Activated CD4-positive, alpha-beta T cell treated with anti-CD3 and anti-CD28 coated beads, Interleukin-2, amount 50 U/mL, for 16 hours (primary cell): ENCODE results near the gene SLAMF1.
A peak's percentile ranks its signal among the peaks of the same experiment; 100 is the strongest.
"Not testable (repeated sequence)": the region's sequence is repeated elsewhere in the genome, so short reads cannot be mapped to it uniquely, and the experiment has no call there.

ENCODE experiments used
- DNase-seq: peaks from one replicate; pipeline ENCODE4 v3.0.0-alpha.2; 2020

The SLAMF1 gene

DNA sequence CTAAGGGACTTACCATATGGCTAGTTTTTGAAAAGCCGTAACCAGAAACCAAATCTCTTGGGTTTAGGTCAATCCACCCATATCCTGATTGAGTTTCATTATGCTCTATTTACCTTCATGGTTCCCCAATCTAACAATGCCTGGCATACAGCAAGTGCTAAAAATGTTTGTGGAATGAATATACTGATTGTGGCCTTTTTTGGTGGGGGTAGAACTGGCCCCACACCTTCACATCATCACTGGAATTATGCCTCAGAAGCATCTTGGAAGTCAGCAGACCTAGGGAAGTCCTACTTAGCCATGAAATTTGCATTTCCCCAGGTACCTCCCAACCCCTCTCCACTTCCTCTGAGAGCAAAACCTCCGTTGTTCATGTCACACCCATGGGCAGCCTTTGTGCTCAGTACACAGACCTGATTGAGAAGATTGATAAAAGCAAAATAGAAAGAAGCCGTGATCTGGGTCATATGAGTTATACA is 17.8 kb upstream of the SLAMF1 start:
- peak; percentile 73 for DNase-seq

DNA sequence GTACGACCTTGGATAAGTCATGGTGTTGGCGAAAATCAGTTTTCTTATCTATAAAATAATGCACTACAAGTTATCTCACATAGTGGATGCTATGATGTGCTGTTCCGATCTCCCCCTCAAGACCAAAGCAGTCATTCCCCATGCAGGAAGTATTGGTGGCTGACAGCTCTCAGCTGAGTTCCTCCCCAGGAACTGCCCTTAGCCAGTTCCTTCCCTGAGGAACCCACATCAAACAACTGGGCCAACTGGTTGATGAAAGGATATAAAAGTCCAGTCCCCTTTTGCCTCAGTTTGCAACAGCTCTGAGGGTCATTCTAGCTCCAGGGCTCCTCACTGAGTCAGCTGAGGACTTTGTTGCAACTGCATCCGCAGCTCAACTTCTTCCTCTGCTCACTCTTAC is 16.1 kb upstream of the SLAMF1 start:
- DNase-seq, result no peak

DNA sequence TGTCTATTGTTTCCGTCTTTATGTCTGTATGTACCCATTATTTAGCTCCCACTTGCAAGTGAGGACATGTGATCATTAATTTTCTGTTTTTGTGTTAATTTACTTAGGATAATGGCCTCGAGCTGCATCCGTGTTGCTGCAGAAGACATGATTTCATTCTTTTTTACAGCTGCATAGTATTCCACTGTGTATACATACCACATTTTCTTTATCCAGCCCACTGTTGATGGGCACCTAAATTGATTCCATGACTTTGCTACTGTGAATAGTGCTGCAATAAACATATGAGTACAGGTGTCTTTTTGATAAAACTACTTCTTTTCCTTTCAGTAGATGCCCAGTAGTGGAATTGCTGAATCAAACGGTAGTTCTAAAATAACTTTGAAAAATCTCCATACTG is 12.7 kb upstream of the SLAMF1 start:
- no peak for DNase-seq

DNA sequence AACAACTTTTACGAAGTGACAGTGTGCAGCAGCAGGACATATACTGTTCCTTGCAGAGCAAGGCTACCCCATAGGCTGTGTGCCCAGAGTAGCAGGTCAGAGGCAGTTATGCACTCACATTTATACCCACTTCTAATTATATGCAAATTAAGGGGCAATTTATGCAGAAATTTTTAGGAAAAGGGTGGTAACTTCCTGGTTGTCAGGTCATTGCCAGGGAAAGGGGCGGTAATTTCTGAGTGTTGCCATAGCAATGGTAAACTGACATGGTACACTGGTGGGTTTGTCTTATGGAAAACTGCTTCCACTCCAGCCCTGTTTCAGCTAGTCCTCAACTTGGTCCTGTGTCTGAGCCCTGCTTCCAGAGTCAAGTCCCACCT is 12.0 kb upstream of the SLAMF1 start:
- no peak for DNase-seq

DNA sequence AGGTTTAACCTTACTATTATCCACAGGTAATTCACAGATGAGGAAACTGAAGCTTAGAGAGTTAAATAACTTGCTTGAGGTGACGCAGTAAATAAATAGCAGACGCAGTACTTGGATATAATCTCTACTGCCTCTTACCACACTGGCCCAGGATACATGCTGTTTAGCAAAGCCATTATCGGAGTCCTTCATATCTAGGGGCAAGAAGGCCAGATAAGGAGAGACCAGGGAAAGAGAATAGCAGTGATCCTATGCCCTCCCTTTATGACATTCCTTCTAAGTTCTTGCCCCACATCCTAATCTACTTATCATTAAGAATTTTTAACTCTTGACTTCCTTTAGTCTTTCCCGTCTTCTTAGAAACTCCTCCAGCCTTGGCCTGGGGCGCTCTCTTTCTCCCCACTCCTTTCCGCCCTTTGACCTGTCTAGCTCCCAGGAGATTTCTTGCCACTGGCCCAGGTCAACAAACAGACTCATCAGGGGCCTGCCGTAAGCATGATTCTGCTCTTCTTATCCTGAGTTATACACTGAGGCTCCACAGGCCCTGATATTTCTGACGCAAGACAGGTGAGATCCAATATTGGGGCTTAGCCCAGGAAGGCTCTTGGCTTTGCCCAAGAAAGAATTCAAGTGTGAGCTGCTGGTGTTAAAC is 11.4 kb upstream of the SLAMF1 start:
- DNase-seq, result no peak

DNA sequence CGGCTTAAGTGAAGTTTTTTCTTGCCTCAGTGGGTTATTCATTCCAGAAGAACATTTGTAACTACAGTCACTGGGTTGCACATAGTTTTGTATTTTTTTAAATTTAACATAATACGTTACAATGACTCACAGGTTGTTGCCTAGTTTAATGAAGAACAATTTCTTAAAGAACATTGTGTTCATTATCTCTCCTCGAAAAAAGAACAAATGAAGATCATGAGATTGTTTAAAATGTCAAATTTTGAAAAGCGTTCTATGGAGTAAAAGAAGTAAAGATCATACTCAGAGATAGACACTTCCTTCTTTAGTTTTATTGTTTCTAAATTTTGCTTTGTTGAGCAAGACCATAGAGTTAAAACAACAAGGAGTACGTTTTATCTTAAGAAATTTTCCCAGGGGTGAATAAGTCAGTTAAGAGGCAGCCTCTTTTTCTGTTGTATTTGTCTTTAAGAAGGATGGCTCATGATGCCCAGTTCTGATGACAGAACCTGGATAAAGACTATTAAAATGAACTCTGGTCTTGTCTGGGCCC is 10.5 kb upstream of the SLAMF1 start:
- DNase-seq, result no peak

DNA sequence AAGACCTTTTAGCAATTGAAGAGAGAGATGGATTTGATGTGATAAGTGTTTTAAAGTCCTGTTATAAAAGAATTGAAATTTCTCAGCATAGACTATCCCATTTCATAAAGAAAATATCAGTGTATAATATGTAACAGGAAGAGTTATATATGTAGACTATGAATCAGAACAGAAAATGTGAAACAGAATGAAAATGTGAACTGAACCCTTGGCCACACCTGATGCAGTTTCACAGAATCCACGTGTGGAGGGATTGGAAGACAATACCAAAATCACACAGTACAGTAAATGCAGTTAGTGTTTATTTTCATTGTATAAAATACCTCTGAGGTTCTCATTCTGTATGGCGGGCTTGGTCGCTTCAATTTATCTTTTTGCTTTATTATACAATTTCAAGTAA is 9.9 kb upstream of the SLAMF1 start:
- no peak for DNase-seq

DNA sequence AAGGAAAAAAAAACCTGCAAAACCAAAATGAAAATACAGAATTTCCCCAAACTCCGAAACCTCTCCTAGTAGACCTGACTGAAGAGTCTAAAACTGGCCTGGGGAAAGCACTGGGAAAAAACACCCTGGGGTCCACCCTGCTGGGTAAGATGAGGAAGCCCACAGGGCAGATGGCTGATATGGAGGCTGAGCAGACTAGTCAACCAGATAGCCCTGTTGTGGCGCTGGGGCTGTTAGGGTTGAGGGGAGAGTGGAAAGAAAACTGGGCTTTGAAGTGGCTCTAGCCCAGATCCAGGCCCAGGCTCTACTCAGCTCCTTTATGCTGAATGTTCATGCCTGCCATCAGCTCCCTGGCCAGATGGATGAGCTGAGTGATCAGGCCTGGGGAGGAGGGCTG is 6.8 kb upstream of the SLAMF1 start:
- DNase-seq, result no peak

DNA sequence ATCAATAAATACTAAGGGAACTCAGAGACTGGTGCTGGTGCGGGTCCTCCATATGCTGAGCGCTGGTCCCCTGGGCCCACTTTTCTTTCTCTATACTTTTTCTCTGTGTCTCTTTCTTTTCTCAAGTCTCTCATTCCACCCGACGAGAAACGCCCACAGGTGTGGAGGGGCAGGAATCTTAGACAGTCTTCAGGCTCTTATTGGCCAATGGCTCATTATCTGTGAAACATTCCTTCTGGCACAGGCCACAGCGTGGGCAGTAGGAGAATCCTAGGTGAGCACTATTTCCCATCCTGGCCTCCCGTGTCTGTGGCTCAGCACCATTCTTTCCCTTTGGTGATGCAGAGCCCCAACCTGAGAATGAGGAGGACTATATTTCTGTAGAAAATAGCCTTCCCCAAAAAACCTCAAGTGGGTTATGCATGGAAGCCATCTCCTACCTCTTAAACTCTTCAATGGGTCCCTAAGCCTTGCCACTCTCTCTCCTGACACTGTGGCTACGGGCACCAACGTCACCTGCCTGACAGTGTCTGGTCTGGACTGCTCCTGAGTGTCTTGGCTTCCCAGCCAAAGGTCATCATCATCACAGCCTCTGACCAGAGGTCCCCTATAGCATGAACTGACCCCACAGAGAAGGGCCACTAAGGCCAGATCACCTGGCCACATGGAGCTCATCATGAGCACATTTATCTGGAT is 6.2 kb upstream of the SLAMF1 start:
- DNase-seq, result no peak

DNA sequence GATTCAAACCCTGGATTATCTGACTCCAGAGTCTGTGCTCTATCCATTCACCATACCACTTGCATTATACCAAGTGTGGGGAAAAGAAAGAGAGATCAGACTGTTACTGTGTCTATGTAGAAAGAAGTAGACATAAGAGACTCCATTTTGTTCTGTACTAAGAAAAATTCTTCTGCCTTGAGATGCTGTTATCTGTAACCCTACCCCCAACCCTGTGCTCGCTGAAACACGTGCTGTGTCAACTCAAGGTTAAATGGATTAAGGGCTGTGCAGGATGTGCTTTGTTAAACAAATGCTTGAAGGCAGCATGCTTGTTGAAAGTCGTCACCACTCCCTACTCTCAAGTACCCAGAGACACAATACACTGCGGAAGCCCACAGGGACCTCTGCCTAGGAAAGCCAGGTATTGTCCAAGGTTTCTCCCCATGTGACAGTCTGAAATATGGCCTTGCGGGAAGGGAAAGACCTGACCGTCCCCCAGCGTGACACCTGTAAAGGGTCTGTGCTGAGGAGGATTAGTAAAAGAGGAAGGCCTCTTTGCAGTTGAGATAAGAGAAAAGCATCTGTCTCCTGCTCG is 5.3 kb upstream of the SLAMF1 start:
- not testable (repeated sequence) for DNase-seq

DNA sequence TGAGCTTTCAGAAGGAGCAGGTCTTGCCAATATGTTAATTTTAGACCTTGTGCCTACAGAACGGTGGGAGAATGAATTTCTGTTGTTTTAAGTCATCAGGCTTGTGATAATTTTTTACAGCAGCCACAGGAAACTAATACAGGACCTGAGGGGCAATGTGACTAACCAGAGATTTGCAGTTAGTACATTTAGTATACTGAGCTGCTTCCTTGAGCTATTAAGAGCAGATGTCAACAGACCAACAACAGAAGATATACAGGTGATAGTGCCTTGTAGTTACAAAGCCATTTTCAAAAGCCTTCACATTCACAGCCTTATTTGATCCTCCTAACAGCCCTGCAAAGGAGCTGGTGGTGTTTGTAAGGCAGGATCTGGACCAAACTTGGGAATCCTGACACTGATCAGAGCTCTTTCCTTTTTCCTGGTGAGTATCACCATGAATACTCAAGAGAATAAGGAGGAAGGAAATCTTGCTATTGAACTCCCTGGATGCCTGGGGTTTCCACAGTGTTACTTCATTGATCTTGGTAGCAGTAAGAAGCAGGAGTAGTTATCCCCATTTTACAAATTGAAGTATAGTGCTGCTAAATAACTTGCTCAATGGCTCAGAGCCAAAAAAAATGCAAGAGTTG is 4.7 kb upstream of the SLAMF1 start:
- no peak for DNase-seq

DNA sequence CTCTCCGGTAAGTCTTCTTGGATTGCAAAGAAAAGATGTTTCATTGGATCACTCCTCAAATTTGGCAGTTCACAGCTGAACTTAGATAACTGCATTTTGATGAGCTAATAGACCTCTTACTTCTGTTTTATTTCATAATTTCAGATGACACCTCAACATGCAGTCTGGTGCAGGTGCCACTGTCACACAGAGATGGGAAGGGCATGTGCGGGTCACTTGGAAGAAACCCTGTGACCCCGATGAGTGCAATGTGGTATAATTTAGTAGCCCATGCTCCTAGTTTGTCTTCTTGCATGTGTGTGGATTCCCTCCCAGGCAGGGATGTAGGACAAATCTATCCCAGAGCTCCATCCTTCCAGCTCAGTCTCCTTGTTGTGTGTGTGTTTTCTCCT is 481 bp upstream of the SLAMF1 start:
- DNase-seq, result no peak

DNA sequence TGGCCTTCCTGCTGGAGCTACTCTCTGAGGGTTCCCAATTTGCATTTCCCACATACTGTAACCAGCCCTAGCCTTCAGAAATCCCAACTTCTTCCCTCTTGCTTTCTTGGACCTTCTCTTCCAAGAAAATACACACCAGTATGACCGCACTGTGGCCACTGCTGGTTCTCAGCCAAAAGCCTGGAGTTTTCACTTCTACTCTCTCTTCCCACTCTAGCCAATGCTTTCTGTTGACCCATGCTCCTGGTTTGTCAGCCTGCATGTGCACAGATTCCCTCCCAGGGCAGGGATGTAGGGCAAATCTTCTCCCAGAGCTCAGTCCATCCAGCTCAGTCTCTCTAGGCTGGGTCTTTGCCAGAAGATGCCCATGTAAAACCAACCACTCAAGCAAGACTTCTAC is 664 bp downstream of the SLAMF1 start:
- no peak for DNase-seq

DNA sequence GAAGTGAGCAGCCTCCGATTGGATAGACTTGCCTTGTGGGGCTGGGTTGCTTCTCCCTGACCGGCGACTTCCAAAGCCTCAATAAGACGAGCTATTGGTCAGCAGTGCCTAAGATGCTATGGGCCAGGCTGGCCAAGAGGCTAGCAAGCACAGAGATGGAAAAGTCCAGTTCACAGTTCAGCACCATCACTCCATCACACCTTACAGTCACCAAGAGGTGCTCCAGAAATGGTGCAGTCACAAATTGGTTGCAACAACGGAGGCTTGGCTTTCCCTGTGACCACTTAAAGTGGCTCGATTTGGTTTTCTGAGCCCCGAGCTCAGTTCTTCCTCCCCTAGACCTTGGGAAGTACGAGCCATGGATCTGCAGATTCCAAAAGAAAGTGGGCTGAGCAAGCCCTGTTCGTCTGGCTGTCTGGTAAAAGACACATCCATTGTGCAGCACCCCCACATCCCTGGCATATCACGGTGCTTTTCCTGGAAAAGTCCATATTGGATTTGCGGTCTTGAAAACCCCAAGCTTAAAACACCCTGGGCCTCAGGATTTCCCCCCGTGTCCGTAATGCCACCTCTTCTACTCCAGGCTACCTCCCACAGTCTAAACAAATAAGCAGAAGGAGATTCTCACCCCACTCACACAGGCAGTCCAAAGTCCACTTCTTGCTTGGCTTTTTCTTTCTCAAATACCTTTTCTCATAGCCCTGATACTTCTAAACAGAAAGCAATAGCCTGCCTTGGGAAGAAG is 1.3 kb downstream of the SLAMF1 start:
- no peak for DNase-seq

DNA sequence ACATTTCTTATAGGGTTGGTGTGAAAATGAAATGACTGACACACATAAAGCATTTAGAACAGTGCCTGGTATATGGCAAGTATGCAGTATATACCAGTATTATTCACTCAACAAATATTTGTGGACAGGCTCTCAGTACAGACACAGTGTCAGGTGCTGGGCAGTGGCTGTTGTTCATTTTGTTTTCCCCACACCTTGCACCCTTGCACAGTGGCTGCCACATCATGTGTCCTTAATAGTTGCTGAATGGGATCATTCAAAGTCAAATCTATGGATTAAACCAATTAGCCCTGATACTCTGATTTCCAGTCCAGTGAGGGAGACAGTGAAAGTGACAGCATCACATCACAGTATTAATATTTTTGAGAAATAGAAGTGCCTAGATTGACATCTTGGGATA is 2.4 kb downstream of the SLAMF1 start:
- no peak for DNase-seq

DNA sequence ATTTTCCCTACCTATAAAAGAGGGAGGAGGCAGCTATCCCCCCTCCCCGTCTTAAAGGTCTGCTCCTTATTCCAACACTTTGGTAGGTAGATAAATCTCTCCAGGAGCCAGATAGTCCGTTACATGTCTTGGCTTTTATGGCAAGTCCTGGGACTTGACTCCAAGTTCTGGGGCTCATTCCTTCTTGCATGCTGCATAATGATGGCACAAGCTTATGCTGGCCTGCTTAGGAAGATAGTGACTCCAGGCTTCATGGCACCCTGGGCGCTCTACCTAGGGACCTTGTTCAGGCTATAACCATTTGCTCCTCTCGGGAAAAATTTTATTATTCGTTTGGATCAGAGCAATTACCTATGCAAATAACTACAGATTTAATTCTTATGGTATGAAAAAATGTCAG is 3.7 kb downstream of the SLAMF1 start:
- no peak for DNase-seq

DNA sequence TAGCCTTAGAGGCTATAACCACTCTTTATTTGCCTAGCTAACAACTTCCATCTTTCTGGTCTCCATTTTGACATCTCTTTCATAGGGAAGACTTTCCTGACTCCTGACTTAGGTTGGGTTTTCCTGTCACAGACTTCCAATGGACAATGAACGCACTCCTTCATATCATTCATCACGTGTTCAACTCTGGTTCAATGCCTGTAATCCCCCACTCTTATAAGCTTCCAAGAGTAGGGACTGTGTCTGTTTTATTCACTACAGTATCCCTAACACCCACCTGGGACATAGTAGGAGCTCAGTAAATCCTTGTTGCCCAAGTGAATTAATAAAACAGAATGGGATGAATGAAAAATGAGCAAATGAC is 4.6 kb downstream of the SLAMF1 start:
- DNase-seq, result no peak

DNA sequence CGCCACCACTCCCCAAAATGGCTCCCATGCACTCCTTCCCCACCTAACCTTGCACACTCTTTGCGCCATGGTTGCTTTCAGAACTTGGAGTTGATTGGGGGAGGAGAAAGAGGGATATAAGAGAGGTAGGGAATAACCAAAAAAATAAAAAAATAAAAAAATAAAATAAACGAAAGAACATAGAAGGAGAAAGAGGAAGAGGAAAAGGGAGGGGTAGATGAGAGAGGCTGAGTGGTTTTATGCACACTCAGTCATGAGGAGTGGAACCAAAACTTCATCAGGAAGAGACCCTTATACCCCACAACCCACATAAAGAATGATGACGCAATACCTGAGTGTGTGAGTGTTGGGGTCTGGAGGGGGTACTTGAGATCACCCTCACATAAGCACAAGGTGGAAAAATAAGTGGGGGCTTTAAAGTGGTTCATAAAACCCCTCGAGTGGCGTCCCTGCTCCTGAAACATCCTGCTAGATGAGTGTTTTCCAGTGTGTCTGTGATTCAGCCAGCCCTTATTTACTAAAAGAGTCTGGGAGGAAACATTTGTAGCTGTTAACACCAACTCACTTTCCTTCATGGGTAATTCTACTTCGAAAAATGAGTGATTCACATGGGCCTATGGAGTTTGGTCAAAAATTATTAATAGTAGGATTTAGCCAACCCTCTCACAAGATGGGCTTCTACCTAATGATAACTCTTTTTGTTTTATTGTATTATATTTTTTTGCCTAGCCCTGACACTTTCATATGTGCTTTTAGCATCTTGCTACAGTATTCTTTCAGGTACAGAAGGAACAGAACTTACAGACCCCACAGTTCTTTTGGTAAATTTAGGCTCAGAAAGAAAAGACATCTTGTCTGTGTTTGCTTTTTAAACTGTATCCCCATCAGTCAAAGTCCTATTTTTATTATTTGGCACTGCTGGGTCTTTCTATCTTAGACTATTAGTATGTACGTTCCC is 5.2 kb downstream of the SLAMF1 start:
- no peak for DNase-seq

DNA sequence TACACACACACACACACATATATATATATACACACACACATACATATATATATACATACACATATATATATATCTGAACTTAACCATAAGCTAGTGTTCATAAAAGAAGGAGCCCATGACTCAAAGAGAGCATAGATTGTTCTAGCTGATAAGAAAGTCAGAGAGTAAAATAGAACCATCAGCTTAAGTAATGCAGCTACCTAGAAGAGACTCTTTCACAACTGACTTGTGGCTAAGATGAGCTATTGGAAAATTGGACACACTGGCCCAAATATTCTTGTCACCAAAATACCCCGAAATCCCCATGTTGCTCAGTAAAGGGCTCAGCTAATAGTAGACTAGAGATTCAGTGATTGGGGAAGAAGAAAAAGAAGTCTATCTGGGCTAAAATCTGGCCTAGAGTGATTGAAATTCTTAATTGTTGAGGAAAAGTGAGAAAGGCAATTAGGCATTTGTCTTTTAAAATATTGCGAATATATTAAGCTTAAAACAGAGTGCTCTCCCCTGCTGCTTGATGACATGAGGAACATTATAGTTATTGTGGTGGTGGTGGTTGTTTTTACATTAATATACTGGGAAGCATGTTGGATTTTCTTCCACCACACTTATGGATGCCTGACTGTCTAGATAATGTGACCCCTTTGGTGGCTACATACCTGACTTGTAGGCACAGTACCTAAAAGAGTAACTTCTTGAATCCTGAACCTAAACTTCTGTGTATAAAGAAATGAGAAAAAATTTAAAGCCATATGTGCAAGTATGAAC is 6.3 kb downstream of the SLAMF1 start:
- peak; percentile 86 for DNase-seq

DNA sequence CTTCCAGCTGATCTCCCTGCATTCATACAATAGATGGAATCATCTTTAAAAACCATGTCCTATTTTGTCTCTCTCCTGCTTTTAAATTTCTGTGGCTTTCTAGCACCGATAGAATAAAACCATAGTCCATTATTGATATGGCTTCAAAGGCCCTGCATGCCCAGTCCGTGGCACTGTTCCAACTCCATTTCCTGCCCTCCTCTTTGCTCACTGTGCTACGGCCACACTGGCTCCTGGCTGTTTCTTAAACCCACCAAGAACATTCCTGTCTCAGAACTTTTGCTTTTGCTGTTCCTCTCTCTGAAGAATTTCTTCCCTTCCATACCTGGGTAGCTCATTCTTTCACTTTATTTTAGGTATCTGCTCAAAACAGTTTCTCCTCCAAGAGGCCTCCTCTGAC is 7.2 kb downstream of the SLAMF1 start:
- no peak for DNase-seq

DNA sequence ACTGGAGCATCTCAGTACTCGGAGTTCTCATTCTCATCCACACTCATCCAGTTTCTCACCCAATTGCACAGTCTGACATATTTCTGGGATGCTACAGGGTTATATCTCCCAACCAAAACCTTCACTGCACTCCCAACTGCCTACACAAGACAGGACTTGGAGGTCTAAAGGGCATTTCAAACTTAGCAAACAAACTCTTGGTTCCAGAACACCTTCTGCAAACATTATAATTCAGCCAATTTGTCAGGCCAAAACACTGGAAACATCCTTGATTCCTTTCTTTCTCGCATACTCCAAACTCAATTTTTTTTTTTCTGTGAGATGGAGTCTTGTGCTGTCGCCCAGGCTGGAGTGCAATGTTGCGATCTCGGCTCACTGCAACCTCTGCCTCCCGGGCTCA is 7.9 kb downstream of the SLAMF1 start:
- DNase-seq, result no peak
